Stimulated activated CD4-positive, alpha-beta T cell treated with anti-CD3 and anti-CD28 coated beads, Interleukin-4, amount 100 ng/mL, for 4 hours (primary cell): ENCODE measurements around the gene OR4K13.

Experiments
- DNase-seq, 2 experiments: peaks; one replicate each; pipeline ENCODE4 v3.0.0-alpha.2; 2020

The OR4K13 gene

GRCh38 chr14:20035938-20036337 is at the start of gene OR4K13:
Gene OR4K13, minus strand, starts transcription at chr14:20036038. Its CDS starts 1,280 bp downstream, at chr14:20034758.
- no peak for DNase-seq

- DNase-seq, result no peak
These were observed 23.9 kb upstream of the OR4K13 start, which contains the start of gene OR4L1 for GRCh38 chr14:20059745-20060144. Gene OR4L1, plus strand, starts transcription at chr14:20060045. Its CDS starts 0 bp downstream, at chr14:20060045.

- no peak for DNase-seq
These were observed 12.4 kb upstream of the OR4K13 start for GRCh38 chr14:20048202-20048601.

GRCh38 chr14:20044243-20044642 is 8.4 kb upstream of the OR4K13 start:
- no peak for DNase-seq

- no peak for DNase-seq
These were observed 389 bp downstream of the OR4K13 start for GRCh38 chr14:20035449-20035848.

- no peak for DNase-seq
These were observed 4.8 kb downstream of the OR4K13 start for GRCh38 chr14:20031058-20031457.

- no peak for DNase-seq
These were observed 16.5 kb downstream of the OR4K13 start, which contains the start of gene OR4K14 for GRCh38 chr14:20019257-20019865. Gene OR4K14, minus strand, starts transcription at chr14:20019307. Its CDS starts 4,114 bp downstream, at chr14:20015193.

- no peak for DNase-seq
These were observed 27.7 kb downstream of the OR4K13 start for GRCh38 chr14:20008156-20008555.

GRCh38 chr14:20002319-20002718 is 33.5 kb downstream of the OR4K13 start:
- DNase-seq, result no peak

- DNase-seq, result no peak
These were observed 34.0 kb downstream of the OR4K13 start, which contains the start of gene OR4Q2 for GRCh38 chr14:20001863-20002262. Gene OR4Q2, plus strand, starts transcription at chr14:20002163.

GRCh38 chr14:19993438-19993837 is 42.4 kb downstream of the OR4K13 start:
- no peak for DNase-seq
